GM10248 (cell line): ENCODE results near the gene CAPRIN1.

Experiments
- CTCF ChIA-PET: fragments of 300-600 bp; sonication (Branson Sonifier 250); formaldehyde crosslinking; extraction: SDS; loops from one replicate; lab custom pipeline; 2021; ENCODE audit warnings: antibody characterized with exemption; lab: Yijun Ruan, JAX
- POLR2A ChIA-PET: fragments of 350-650 bp; sonication (Branson Sonifier 250); formaldehyde crosslinking; extraction: SDS; loops from one replicate; lab custom pipeline; 2020; ENCODE audit warnings: antibody characterized with exemption; lab: Yijun Ruan, JAX
- DNase-seq: peaks from one replicate; pipeline ENCODE4 v3.0.0; 2012; ENCODE audit errors: extremely low spot score
- TF ChIP-seq, protein P1 (sequence below): IDR thresholded peaks from 2 replicates; pipeline ENCODE4 v1.5.1; 2012; ENCODE audit warnings: mild to moderate bottlenecking, low read depth; ENCODE audit errors: extremely low read depth, missing control alignments, control extremely low read depth

Gene CAPRIN1

DNA sequence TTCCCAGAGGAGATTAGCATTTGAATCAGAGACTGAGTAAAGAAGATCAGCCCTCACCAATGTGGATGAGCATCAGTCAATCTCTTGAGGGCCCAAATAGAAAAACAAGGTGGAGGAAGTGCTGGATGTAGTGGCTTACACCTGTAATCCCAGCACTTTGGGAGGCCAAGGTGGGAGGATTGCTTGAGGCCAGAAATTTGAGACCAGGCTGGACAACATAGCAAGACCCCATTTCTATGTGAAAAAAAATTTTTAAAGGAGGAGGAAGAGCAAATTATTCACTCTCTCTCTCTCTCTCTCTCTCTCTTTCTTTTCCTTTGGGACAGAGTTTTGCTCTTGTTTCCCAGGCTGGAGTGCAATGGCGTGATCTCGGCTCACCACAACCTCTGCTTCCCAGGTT is 18.1 kb upstream of the CAPRIN1 start:
- ChIA-PET CTCF (no interaction called here), POLR2A (no interaction called here)
- TF ChIP-seq, protein P1, sequence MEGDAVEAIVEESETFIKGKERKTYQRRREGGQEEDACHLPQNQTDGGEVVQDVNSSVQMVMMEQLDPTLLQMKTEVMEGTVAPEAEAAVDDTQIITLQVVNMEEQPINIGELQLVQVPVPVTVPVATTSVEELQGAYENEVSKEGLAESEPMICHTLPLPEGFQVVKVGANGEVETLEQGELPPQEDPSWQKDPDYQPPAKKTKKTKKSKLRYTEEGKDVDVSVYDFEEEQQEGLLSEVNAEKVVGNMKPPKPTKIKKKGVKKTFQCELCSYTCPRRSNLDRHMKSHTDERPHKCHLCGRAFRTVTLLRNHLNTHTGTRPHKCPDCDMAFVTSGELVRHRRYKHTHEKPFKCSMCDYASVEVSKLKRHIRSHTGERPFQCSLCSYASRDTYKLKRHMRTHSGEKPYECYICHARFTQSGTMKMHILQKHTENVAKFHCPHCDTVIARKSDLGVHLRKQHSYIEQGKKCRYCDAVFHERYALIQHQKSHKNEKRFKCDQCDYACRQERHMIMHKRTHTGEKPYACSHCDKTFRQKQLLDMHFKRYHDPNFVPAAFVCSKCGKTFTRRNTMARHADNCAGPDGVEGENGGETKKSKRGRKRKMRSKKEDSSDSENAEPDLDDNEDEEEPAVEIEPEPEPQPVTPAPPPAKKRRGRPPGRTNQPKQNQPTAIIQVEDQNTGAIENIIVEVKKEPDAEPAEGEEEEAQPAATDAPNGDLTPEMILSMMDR: no peak
- DNase-seq: no peak

DNA sequence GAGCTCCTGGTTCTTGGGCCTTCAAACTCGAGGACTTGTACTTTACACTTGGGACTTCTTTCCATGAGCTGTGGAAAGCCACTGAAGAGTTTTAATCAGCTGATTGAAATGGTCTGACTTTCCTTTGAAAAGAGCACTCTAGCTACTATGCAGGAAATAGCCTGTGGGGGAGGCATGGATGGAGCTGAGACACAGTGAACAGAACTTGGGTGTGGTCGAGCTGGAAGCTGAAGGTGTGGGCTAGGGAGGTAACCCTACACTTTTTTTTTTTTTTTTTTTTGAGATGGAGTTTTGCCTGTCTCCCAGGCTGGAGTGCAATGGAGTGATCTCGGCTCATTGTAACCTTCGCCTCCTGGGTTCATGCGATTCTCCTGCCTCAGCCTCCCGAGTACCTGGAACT is 17.5 kb upstream of the CAPRIN1 start:
- ChIA-PET POLR2A (no interaction called here), CTCF (no interaction called here)
- TF ChIP-seq, protein P1: no peak
- DNase-seq: no peak

DNA sequence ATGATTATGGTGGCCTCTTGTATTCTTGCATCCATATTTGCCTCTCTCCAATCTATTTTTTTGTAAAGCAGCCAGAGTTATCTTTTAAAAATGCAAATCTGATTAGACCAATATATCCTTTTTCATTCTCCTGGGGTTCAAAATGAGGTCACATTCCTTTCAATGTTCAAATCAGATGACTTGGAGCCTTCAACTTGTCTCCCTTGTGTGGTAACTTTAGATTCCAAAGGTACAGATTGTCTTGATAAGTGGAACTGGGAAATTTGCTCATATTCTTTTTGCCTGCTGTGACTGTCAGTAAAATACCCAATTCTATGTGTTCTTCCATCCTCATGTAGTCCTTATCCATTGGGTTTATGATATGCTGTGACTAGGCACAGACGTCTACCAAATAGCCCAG is 15.1 kb upstream of the CAPRIN1 start:
- TF ChIP-seq, protein P1: no peak
- CTCF ChIA-PET: no interaction called here

DNA sequence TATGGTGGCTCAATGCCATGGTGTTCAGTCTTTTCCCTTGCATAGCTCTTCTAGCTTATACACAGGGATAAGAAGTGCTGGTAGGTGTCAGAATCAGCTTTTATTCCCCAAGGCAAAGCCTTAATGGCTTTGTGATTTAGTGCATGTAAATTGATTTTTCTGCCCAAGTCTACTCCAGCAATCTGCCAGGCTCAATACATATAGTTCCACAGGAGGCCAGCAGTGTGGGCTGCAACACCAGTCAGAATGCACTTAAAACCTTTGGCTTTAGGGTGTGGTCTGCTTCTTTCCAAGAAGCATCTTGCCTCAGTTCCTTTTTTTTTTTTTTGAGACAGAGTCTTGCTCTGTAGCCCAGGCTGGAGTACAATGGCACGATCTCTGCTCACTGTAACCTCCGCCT is 14.5 kb upstream of the CAPRIN1 start:
- no peak for DNase-seq
- ChIA-PET CTCF (no interaction called here), POLR2A (interaction anchor here (0.6 kb wide), 1 partner anchor 248 kb away, joined by 6 read pairs; no protein-coding TSS in a partner anchor)
- TF ChIP-seq, protein P1: no peak

More for the DNA sequence above, 15.1 kb upstream of the CAPRIN1 start:
- DNase-seq: no peak
- POLR2A ChIA-PET: interaction anchor here (0.6 kb wide), 1 partner anchor 247 kb away, joined by 6 read pairs; no protein-coding TSS in a partner anchor

DNA sequence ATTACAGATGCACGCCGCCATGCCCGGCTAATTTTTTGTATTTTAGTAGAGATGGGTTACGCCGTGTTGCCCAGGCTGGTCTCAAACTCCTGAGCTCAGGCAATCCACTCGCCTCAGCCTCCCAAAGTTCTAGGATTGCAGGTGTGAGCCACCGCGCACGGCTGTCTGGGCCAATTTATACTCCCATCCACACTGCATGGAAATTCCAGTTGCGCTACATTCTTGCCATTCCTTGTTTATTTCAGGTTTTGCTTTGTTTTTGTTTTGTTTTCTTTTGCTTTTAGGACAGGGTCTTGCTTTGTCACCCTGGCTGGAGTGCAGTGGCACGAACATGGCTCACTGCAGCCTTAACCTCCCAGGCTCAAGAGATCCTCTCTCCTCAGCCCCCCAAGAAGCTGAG is 11.0 kb upstream of the CAPRIN1 start:
- DNase-seq: no peak
- TF ChIP-seq, protein P1: no peak
- POLR2A ChIA-PET: no interaction called here
- CTCF ChIA-PET: interaction anchor here (2.0 kb wide), 1 partner anchor 10 kb away, joined by 5 read pairs; the partner anchor contains the start of gene CAPRIN1

DNA sequence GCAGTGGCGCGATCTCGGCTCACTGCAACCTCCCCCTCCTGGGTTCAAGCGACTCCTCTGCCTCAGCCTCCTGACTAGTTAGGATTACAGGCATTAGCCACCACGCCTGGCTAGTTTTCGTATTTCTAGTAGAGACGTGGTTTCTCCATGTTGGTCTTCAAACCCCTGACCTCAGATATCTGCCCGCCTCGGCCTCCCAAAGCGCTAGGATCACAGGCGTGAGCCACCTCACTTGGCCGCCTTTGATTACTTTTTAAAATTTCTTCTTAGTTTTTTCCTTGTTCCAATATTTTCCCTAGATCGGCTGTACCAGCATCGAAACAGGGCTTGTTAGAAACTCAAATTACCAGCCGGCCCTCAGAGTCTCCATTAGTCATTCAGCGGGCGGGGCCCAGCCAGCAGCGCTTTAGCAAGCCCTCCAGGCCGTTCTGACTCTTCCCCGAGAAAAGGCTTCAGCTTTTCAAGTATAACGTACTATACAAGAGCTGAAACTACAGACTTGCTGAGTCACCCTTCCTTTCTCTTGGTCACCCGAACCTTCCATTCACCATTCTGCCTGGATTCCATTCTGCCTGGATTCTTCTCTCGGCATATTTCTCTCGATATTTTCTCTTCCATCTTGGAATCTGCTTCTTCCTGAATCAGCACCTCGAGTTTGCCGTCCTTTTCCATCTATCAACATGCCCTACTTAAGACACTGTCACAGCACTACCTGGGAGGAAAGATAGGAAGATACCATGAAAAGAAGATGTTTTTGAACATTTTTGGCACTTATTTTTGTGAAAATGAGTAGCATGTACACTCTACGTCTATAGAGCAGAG is 6.7 kb upstream of the CAPRIN1 start:
- TF ChIP-seq, protein P1: no peak
- DNase-seq: no peak

More for the DNA sequence above, 6.7 kb upstream of the CAPRIN1 start:
- ChIA-PET POLR2A (no interaction called here), CTCF (interaction anchor here (0.6 to 1.4 kb wide), 2 partner anchors 15 to 57 kb away, joined by 3 read pairs; no protein-coding TSS in a partner anchor)
